PC-3 (cell line): Measurements from ENCODE around the gene MYH15. TPM values are rescaled to one million over a fixed set of nuclear protein-coding genes. Genes with fewer than 3 reads are reported as not detected.

Source experiments
- ATAC-seq: fragments of 200-7000 bp; cut with Tn5 transposase; 2 replicates; pipeline ENCODE4 v1.9.1; 2020; ENCODE audit warnings: mild to moderate bottlenecking, moderate library complexity
- BruUV-seq: library from RNA; stranded (reverse); fragments of 400-500 nt; replicated peaks from 2 replicates; lab custom pipeline; 2021; lab: Mats Ljungman, UMichigan
- CTCF ChIA-PET: fragments of 300-600 bp; sonication (Branson Sonifier 250); formaldehyde crosslinking; loops from one replicate; lab custom pipeline; 2022; ENCODE audit warnings: antibody characterized with exemption; lab: Charles Lee
- POLR2A ChIA-PET: fragments of 300-600 bp; sonication (Branson Sonifier 250); formaldehyde crosslinking; loops from one replicate; lab custom pipeline; 2022; ENCODE audit warnings: antibody characterized with exemption; ENCODE audit not compliant: unreplicated experiment; lab: Charles Lee
- DNase-seq: peaks from one replicate; pipeline ENCODE4 v3.0.0-alpha.2; 2015
- H2AFZ ChIP-seq: fragments of 300-600 bp; sonication (generic); 2 replicates; pipeline ENCODE4 v1.6.0; 2016; ENCODE audit warnings: antibody characterized with exemption, low read length
- H3F3A ChIP-seq: fragments of 300-600 bp; sonication (generic); one replicate; pipeline ENCODE4 v1.6.0; 2017; ENCODE audit warnings: antibody characterized with exemption, low read length, control low read depth, mild to moderate bottlenecking; ENCODE audit not compliant: unreplicated experiment
- H3K27ac ChIP-seq: fragments of 300-600 bp; sonication (generic); 2 replicates; pipeline ENCODE4 v1.5.1; 2016; ENCODE audit warnings: mild to moderate bottlenecking, low read length
- H3K27me3 ChIP-seq: fragments of 300-600 bp; sonication (generic); 2 replicates; pipeline ENCODE4 v1.6.1; 2016; ENCODE audit warnings: low read length, mixed read lengths
- H3K36me3 ChIP-seq: fragments of 300-600 bp; sonication (generic); 2 replicates; pipeline ENCODE4 v1.6.1; 2016; ENCODE audit warnings: low read depth, mixed run types, low read length, mixed read lengths
- H3K4me1 ChIP-seq: fragments of 300-600 bp; sonication (generic); 2 replicates; pipeline ENCODE4 v1.5.1; 2016; ENCODE audit warnings: low read length; ENCODE audit not compliant: insufficient read depth
- H3K4me2 ChIP-seq: fragments of 300-600 bp; sonication (generic); 2 replicates; pipeline ENCODE4 v1.6.0; 2016; ENCODE audit warnings: low read length
- H3K4me3 ChIP-seq: fragments of 300-600 bp; sonication (generic); 2 replicates; pipeline ENCODE4 v1.5.1; 2016; ENCODE audit warnings: mild to moderate bottlenecking, low read length, mixed read lengths
- H3K79me2 ChIP-seq: fragments of 300-600 bp; sonication (generic); 2 replicates; pipeline ENCODE4 v1.6.1; 2017; ENCODE audit warnings: low read length, mixed read lengths
- H3K9ac ChIP-seq: fragments of 300-600 bp; sonication (generic); 2 replicates; pipeline ENCODE4 v1.6.0; 2016; ENCODE audit warnings: mild to moderate bottlenecking, low read length
- H3K9me2 ChIP-seq: fragments of 300-600 bp; sonication (generic); replicated peaks from 2 replicates; pipeline ENCODE4 v1.6.1; 2016; ENCODE audit warnings: mixed run types, low read length, mixed read lengths
- H3K9me3 ChIP-seq: fragments of 300-600 bp; sonication (generic); 2 replicates; pipeline ENCODE4 v1.6.1; 2016; ENCODE audit warnings: low read length, mixed read lengths
- H4K20me1 ChIP-seq: fragments of 300-600 bp; sonication (generic); 2 replicates; pipeline ENCODE4 v1.6.1; 2016; ENCODE audit warnings: low read length, mixed read lengths
- CTCF ChIP-seq: fragments of 300-600 bp; sonication (generic); conservative IDR thresholded peaks from 2 replicates; pipeline ENCODE4 v1.5.1; 2017; ENCODE audit warnings: antibody characterized with exemption, low read depth, mild to moderate bottlenecking, low read length
- EZH2 ChIP-seq: fragments of 300-600 bp; sonication (generic); IDR thresholded peaks from one replicate; pipeline ENCODE4 v1.6.1; 2017; ENCODE audit warnings: antibody characterized with exemption, mild to moderate bottlenecking, low read length; ENCODE audit not compliant: unreplicated experiment
- EZH2phosphoT487 ChIP-seq: fragments of 300-600 bp; sonication (generic); IDR thresholded peaks from 2 replicates; pipeline ENCODE4 v1.6.1; 2018; ENCODE audit warnings: mild to moderate bottlenecking, antibody characterized with exemption, low read length, borderline replicate concordance
- intact Hi-C: fragments of 100-400 bp; cut with micrococcal nuclease; formaldehyde crosslinking; loops from 2 replicates; pipeline ENCODE4 v1.9.0; 2023
- total RNA-seq: library from RNA; depleted of rRNA; stranded (reverse); fragments of >200 nt; gene quantifications from 2 replicates; pipeline ENCODE4 v1.2.3, GENCODE V29; 2014

Gene MYH15
- total RNA-seq, 1 experiment from 2014 or later: 2.4 TPM

GRCh38 chr3:108503722-108504121, 6.7 kb downstream of the MYH15 start:
- no peaks in the 10 kb centered on the region for H4K20me1 ChIP-seq
- no peak overlapping the region for H3K27ac ChIP-seq
- H2AFZ ChIP-seq: no peak overlapping the region
- H3K9ac ChIP-seq: no peak overlapping the region
- no peak overlapping the region for H3K4me3 ChIP-seq
- no peaks in the 10 kb centered on the region for H3K4me1 ChIP-seq
- DNase-seq (no peak), ATAC-seq (no peak)
- H3K9me2 ChIP-seq: no peaks in the 10 kb centered on the region
- CTCF ChIA-PET: no interaction called here
- no peak overlapping the region for H3K4me2 ChIP-seq
- no peaks in the 10 kb centered on the region for H3K79me2 ChIP-seq
- no peaks in the 10 kb centered on the region for H3K27me3 ChIP-seq
- BruUV-seq: no TSS peak
- no peaks in the 10 kb centered on the region for H3K36me3 ChIP-seq
- intact Hi-C loops: no loop called here
- no peaks in the 10 kb centered on the region for H3F3A ChIP-seq
- POLR2A ChIA-PET: no interaction called here
- TF ChIP-seq EZH2 (no peak), EZH2phosphoT487 (no peak), CTCF (no peak)
- no peaks in the 10 kb centered on the region for H3K9me3 ChIP-seq

GRCh38 chr3:108501535-108501934, 8.9 kb downstream of the MYH15 start:
- Histone ChIP-seq H3K9ac (no peak overlapping the region), H3K27ac (no peak overlapping the region), H4K20me1 (no peaks in the 10 kb centered on the region), H3K9me3 (no peaks in the 10 kb centered on the region), H3K4me2 (no peak overlapping the region), H3K36me3 (no peaks in the 10 kb centered on the region), H3K9me2 (no peaks in the 10 kb centered on the region), H3K27me3 (no peaks in the 10 kb centered on the region), H3K4me3 (no peak overlapping the region), H3K4me1 (no peaks in the 10 kb centered on the region), H3K79me2 (no peaks in the 10 kb centered on the region), H2AFZ (no peak overlapping the region), H3F3A (no peaks in the 10 kb centered on the region)
- ATAC-seq (peak; percentile 20; the same call in 1 of the 2 replicates), DNase-seq (peak; percentile 28)
- POLR2A ChIA-PET: no interaction called here
- intact Hi-C loops: no loop called here
- BruUV-seq: no TSS peak
- CTCF ChIA-PET: no interaction called here
- TF ChIP-seq EZH2: no peak
- no peak for TF ChIP-seq EZH2phosphoT487
- TF ChIP-seq CTCF: no peak

- no TSS peak for BruUV-seq
- no peaks in the 10 kb centered on the region for H3K27me3 ChIP-seq
- no peaks in the 10 kb centered on the region for H4K20me1 ChIP-seq
- ChIA-PET POLR2A (no interaction called here), CTCF (no interaction called here)
- H3F3A ChIP-seq: no peaks in the 10 kb centered on the region
- no peak overlapping the region for H3K4me3 ChIP-seq
- no peak overlapping the region for H3K27ac ChIP-seq
- no peak overlapping the region for H3K9ac ChIP-seq
- no peak; the same call in 1 of the 2 replicates for TF ChIP-seq CTCF
- TF ChIP-seq EZH2phosphoT487: no peak
- TF ChIP-seq EZH2: no peak
- intact Hi-C loops: no loop called here
- DNase-seq (peak; percentile 28), ATAC-seq (peak; percentile 37)
- H3K9me2 ChIP-seq: no peaks in the 10 kb centered on the region
- no peaks in the 10 kb centered on the region for H3K79me2 ChIP-seq
- no peaks in the 10 kb centered on the region for H3K36me3 ChIP-seq
- no peak overlapping the region for H2AFZ ChIP-seq
- no peaks in the 10 kb centered on the region for H3K4me1 ChIP-seq
- H3K4me2 ChIP-seq: no peak overlapping the region
- no peaks in the 10 kb centered on the region for H3K9me3 ChIP-seq
These were observed 9.7 kb downstream of the MYH15 start for GRCh38 chr3:108500728-108501127.
